Lower lobe of right lung (tissue), 2 donors: ENCODE measurements around the gene UGT2A1. TPM values are rescaled to one million over a fixed set of nuclear protein-coding genes. Genes with fewer than 3 reads are reported as not detected.

Experiments
- ATAC-seq, 2 donors: fragments of 200-7000 bp; cut with Tn5 transposase; one replicate each; pipeline ENCODE4 v1.9.1; 2020 to 2022; ENCODE audit warnings: mild to moderate bottlenecking in 2 of 2, moderate library complexity in 2 of 2
- DNase-seq: peaks from one replicate; pipeline ENCODE4 v3.0.0-alpha.2; 2020
- H3K27ac ChIP-seq: fragments of 200-600 bp; one replicate; pipeline ENCODE4 v1.8.0; 2022
- H3K27me3 ChIP-seq: fragments of 200-600 bp; one replicate; pipeline ENCODE4 v1.8.0; 2022; ENCODE audit warnings: low read depth
- H3K36me3 ChIP-seq: fragments of 200-600 bp; one replicate; pipeline ENCODE4 v1.8.0; 2022; ENCODE audit warnings: mild to moderate bottlenecking
- H3K4me1 ChIP-seq: fragments of 200-600 bp; one replicate; pipeline ENCODE4 v1.8.0; 2022
- H3K4me3 ChIP-seq: fragments of 200-600 bp; one replicate; pipeline ENCODE4 v1.8.0; 2022; ENCODE audit warnings: mild to moderate bottlenecking
- H3K9me3 ChIP-seq: fragments of 200-600 bp; one replicate; pipeline ENCODE4 v1.8.0; 2022
- intact Hi-C: fragments of 100-400 bp; cut with DNase I; formaldehyde crosslinking; loops from one replicate; pipeline ENCODE4 v1.11.0; 2022
- total RNA-seq: library from RNA; stranded (reverse); fragmentation: NEBNext Ultra II Directional; extraction: Animal tissue kit (Norgen Biotek cat#: 25700); gene quantifications from one replicate; pipeline ENCODE4 v1.2.1, GENCODE V29; 2021
- TF ChIP-seq, protein P1 (sequence below): fragments of 200-600 bp; IDR thresholded peaks from one replicate; pipeline ENCODE4 v1.8.0; 2022; ENCODE audit warnings: antibody characterized with exemption, mild to moderate bottlenecking
- donor health status: DM: no; HTN: yes; CAD: no; lungs with severe emphysema.

UGT2A1 gene
- total RNA-seq, 1 donor from 2014 or later: not detected

DNA sequence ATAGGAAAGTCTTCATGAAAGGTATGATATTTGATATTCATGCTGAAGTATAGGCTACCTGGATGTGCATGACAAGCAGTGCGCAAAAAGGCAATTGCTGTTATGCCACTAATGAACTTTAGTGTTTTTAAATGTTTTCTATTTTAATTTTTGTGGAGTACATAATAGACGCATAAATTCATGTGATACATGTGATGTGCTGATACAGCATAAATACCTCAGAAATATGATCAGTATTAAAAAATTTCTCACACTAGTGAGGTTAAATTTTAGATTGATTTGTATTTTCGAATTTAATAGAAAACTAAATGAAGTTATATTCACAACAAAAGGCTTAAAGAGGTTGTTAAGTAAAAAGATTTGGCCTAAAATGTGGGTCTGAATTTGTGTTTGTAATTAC lies 2.2 kb downstream of the UGT2A1 start:
- intact Hi-C loops: no loop called here
- no peaks in the 10 kb centered on the region for H3K4me1 ChIP-seq
- no peak overlapping the region for H3K27ac ChIP-seq
- TF ChIP-seq, protein P1, sequence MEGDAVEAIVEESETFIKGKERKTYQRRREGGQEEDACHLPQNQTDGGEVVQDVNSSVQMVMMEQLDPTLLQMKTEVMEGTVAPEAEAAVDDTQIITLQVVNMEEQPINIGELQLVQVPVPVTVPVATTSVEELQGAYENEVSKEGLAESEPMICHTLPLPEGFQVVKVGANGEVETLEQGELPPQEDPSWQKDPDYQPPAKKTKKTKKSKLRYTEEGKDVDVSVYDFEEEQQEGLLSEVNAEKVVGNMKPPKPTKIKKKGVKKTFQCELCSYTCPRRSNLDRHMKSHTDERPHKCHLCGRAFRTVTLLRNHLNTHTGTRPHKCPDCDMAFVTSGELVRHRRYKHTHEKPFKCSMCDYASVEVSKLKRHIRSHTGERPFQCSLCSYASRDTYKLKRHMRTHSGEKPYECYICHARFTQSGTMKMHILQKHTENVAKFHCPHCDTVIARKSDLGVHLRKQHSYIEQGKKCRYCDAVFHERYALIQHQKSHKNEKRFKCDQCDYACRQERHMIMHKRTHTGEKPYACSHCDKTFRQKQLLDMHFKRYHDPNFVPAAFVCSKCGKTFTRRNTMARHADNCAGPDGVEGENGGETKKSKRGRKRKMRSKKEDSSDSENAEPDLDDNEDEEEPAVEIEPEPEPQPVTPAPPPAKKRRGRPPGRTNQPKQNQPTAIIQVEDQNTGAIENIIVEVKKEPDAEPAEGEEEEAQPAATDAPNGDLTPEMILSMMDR: no peak
- no peak for DNase-seq
- H3K27me3 ChIP-seq: no peaks in the 10 kb centered on the region
- H3K4me3 ChIP-seq: no peak overlapping the region
- no peaks in the 10 kb centered on the region for H3K36me3 ChIP-seq
- ATAC-seq: no peak
- no peaks in the 10 kb centered on the region for H3K9me3 ChIP-seq

DNA sequence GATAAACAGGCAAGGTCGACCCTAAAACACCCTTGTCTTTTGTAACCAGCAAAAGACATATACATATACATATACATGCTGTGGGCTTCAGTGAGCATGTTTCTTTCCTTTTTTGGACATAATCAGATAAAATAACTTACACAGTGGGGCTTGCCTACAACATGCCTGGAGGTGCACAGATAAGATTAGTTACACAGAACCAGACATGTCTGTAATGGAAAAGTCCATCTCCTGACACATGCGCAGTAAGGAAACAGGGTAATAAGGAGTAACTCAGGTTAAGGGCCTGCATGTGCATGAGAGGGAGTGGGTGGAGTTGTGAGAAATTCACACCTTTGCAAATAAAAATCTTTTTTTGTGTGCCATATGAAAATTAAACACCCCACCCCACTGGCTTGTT lies 3.4 kb downstream of the UGT2A1 start:
- Histone ChIP-seq H3K4me3 (no peak overlapping the region), H3K9me3 (no peaks in the 10 kb centered on the region), H3K36me3 (no peaks in the 10 kb centered on the region), H3K27me3 (no peaks in the 10 kb centered on the region), H3K4me1 (no peaks in the 10 kb centered on the region), H3K27ac (no peak overlapping the region)
- DNase-seq: no peak
- intact Hi-C loops: no loop called here
- no peak for ATAC-seq
- TF ChIP-seq, protein P1: no peak

DNA sequence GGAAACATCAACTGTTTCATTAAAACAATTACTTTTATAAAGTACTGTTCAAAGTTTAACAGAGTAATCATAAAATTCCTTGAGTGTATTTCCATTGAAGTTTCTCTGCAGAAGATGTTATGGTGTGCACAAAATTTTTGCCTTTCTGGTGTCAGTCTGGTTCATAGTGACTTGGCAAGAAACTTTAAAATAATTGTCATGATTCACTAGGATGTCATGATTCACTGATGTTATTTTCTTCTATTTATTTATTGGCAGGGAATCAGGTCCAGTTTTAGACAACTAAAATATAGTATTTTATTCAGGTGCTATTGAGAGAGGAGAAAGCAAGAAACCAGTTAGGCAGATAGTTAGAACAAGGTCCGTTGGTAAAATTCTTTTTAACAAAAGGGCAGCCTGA lies 3.8 kb downstream of the UGT2A1 start:
- H3K27ac ChIP-seq: no peak overlapping the region
- H3K4me1 ChIP-seq: no peaks in the 10 kb centered on the region
- H3K9me3 ChIP-seq: no peaks in the 10 kb centered on the region
- H3K27me3 ChIP-seq: no peaks in the 10 kb centered on the region
- ATAC-seq (no peak), DNase-seq (no peak)
- H3K36me3 ChIP-seq: no peaks in the 10 kb centered on the region
- intact Hi-C loops: no loop called here
- TF ChIP-seq, protein P1: no peak
- H3K4me3 ChIP-seq: no peak overlapping the region

DNA sequence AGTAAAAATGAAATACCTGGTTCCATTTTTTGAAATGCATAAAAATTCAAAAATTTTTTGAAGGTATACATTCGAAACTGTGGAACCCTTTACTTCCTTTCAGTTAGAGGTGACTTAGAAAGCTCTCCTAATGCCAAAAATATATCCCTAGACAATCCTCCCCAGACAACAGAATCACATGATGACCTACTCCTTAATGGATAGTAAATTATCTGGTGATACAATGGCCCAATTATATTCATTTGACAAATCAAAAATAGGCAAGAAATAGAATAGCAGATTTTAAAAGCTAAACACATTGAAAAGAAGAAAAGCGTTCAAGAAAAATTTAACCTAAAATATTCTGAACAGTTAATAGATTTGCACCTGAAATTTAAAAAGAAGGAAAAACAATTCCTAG lies 10.1 kb downstream of the UGT2A1 start:
- no peak overlapping the region for H3K4me3 ChIP-seq
- ATAC-seq (no peak), DNase-seq (no peak)
- no peak overlapping the region for H3K27ac ChIP-seq
- H3K27me3 ChIP-seq: no peaks in the 10 kb centered on the region
- H3K36me3 ChIP-seq: no peaks in the 10 kb centered on the region
- TF ChIP-seq, protein P1: no peak
- intact Hi-C loops: no loop called here
- H3K4me1 ChIP-seq: no peaks in the 10 kb centered on the region
- H3K9me3 ChIP-seq: no peaks in the 10 kb centered on the region

DNA sequence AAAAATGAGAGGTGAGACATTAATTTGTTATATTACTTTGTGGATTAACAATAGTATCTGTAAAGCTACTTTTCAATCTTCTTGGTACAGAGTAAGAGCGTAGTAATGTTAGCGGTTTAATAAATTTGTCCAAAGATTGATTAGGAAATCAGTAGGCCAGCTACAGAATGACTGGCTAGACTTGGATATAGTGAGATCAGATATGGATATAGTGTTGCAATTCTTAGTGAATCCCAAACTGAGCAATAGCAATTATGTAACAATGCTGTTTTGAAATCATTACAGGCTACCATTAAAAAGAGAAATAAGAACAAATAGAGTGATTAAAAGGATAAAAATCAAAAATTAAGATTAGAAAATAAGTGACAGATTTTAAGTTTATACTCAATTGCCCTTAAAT lies 12.8 kb downstream of the UGT2A1 start:
- no peaks in the 10 kb centered on the region for H3K4me1 ChIP-seq
- no peak overlapping the region for H3K27ac ChIP-seq
- H3K9me3 ChIP-seq: no peaks in the 10 kb centered on the region
- no peak for ATAC-seq
- H3K27me3 ChIP-seq: no peaks in the 10 kb centered on the region
- intact Hi-C loops: no loop called here
- no peak overlapping the region for H3K4me3 ChIP-seq
- no peaks in the 10 kb centered on the region for H3K36me3 ChIP-seq
- no peak for DNase-seq
- TF ChIP-seq, protein P1: no peak

DNA sequence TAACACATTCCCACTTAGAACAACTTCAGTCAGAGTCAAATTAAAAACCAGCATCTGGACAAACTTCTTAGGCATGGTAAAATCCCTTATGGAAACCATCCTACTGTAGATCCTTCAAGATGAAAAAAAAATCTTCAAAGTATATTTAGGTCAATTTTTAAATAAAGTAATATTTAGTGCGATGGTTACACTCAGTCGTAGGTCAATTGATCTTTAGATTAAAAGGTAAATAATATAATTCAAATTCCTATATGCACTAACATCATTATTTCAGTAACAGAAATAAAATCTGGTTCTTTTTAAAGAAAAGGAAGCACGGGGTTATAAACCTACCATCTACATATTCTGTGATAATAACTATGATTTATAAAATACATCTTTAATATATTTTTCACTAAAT lies 13.5 kb downstream of the UGT2A1 start, which contains the start of gene UGT2A2:
TSS of gene UGT2A2 (minus strand) at position 101 of the 400 bp plus-strand sequence. CDS start at position 99, 2 bp downstream.
- H3K4me1 ChIP-seq: no peaks in the 10 kb centered on the region
- ATAC-seq (no peak), DNase-seq (no peak)
- TF ChIP-seq, protein P1: no peak
- H3K9me3 ChIP-seq: no peaks in the 10 kb centered on the region
- H3K27ac ChIP-seq: no peak within 1 kb of the TSS
- no peak within 1 kb of the TSS for H3K4me3 ChIP-seq
- no peaks in the 10 kb centered on the region for H3K36me3 ChIP-seq
- intact Hi-C loops: no loop called here
- H3K27me3 ChIP-seq: no peaks in the 10 kb centered on the region
